Measurements from ENCODE around the gene SECISBP2. TPM values are rescaled to one million over a fixed set of nuclear protein-coding genes. Genes with fewer than 3 reads are reported as not detected.

Gene SECISBP2
- total and polyA plus RNA-seq, 2 donors (not counting 1 experiment from before 2014, with no cell fraction given): 23.0 to 33.0 TPM

- H3K4me2 ChIP-seq (ENCODE audit: extremely low read depth, insufficient read depth, low read length): peak overlapping the region; percentile 92
- peak overlapping the region; percentile 46 for H3K27ac ChIP-seq (ENCODE audit: insufficient read depth, low read length)
- no peaks in the 10 kb centered on the region for H3K27me3 ChIP-seq (ENCODE audit: control insufficient read depth, insufficient read depth, low read length)
- no peak overlapping the region for H2AFZ ChIP-seq (ENCODE audit: low read length)
- no peak overlapping the region for H3K9ac ChIP-seq (ENCODE audit: insufficient read depth, low read length)
- TF ChIP-seq CTCF (conservative IDR thresholded peaks at IDR 0.05 in 1 of 2, IDR thresholded peaks at IDR 0.05 in 1 of 2; ENCODE audit: low read depth in 1 of 2, low read length in 2 of 2) (no peak), EZH2 (IDR thresholded peaks at IDR 0.05; ENCODE audit: low read length, missing control alignments) (no peak)
- H3K4me3 ChIP-seq (replicated peaks in 1 of 4; ENCODE audit: control extremely low read depth in 1 of 4, insufficient read depth in 1 of 4, low read depth in 3 of 4, low read length in 4 of 4): peak overlapping the region; percentile 84 to 97 (median 88)
- H3K9me3 ChIP-seq (ENCODE audit: control insufficient read depth, insufficient read depth, low read depth, low read length): no peaks in the 10 kb centered on the region
- H3K79me2 ChIP-seq (ENCODE audit: control insufficient read depth, insufficient read depth, low read length): peaks cover 70% of the 10 kb centered on the region
- H3K4me1 ChIP-seq (ENCODE audit: control insufficient read depth, extremely low read depth, insufficient read depth, low read length): peaks cover 11% of the 10 kb centered on the region
- no peak for DNase-seq (ENCODE audit: low read depth in 2 of 2)
- H3K36me3 ChIP-seq (ENCODE audit: control insufficient read depth, insufficient read depth, low read length): peaks cover 2% of the 10 kb centered on the region
- no peaks in the 10 kb centered on the region for H4K20me1 ChIP-seq (ENCODE audit: control insufficient read depth, extremely low read depth, insufficient read depth, low read length)
Measured at GRCh38 chr9:89314955-89315354, 3.3 kb upstream of the SECISBP2 start.

GRCh38 chr9:89315482-89315881, 2.8 kb upstream of the SECISBP2 start:
- no peak overlapping the region for H3K9ac ChIP-seq (ENCODE audit: insufficient read depth, low read length)
- H2AFZ ChIP-seq (ENCODE audit: low read length): no peak overlapping the region
- no peak overlapping the region for H3K4me3 ChIP-seq (replicated peaks in 1 of 4; ENCODE audit: control extremely low read depth in 1 of 4, insufficient read depth in 1 of 4, low read depth in 3 of 4, low read length in 4 of 4)
- H3K4me2 ChIP-seq (ENCODE audit: extremely low read depth, insufficient read depth, low read length): no peak overlapping the region
- TF ChIP-seq CTCF (conservative IDR thresholded peaks at IDR 0.05 in 1 of 2, IDR thresholded peaks at IDR 0.05 in 1 of 2; ENCODE audit: low read depth in 1 of 2, low read length in 2 of 2) (no peak), EZH2 (IDR thresholded peaks at IDR 0.05; ENCODE audit: low read length, missing control alignments) (no peak)
- H3K27ac ChIP-seq (ENCODE audit: insufficient read depth, low read length): peak overlapping the region; percentile 30
- peaks cover 2% of the 10 kb centered on the region for H3K36me3 ChIP-seq (ENCODE audit: control insufficient read depth, insufficient read depth, low read length)
- no peaks in the 10 kb centered on the region for H4K20me1 ChIP-seq (ENCODE audit: control insufficient read depth, extremely low read depth, insufficient read depth, low read length)
- H3K9me3 ChIP-seq (ENCODE audit: control insufficient read depth, insufficient read depth, low read depth, low read length): no peaks in the 10 kb centered on the region
- peaks cover 74% of the 10 kb centered on the region for H3K79me2 ChIP-seq (ENCODE audit: control insufficient read depth, insufficient read depth, low read length)
- H3K27me3 ChIP-seq (ENCODE audit: control insufficient read depth, insufficient read depth, low read length): no peaks in the 10 kb centered on the region
- DNase-seq (ENCODE audit: low read depth in 2 of 2): no peak
- H3K4me1 ChIP-seq (ENCODE audit: control insufficient read depth, extremely low read depth, insufficient read depth, low read length): peaks cover 11% of the 10 kb centered on the region

- Histone ChIP-seq H3K27ac (ENCODE audit: insufficient read depth, low read length) (peak overlapping the region; percentile 99), H3K79me2 (ENCODE audit: control insufficient read depth, insufficient read depth, low read length) (peaks cover 67% of the 10 kb centered on the region), H3K9me3 (ENCODE audit: control insufficient read depth, insufficient read depth, low read depth, low read length) (no peaks in the 10 kb centered on the region), H3K4me1 (ENCODE audit: control insufficient read depth, extremely low read depth, insufficient read depth, low read length) (peaks cover 11% of the 10 kb centered on the region), H2AFZ (ENCODE audit: low read length) (no peak overlapping the region), H3K4me3 (replicated peaks in 1 of 4; ENCODE audit: control extremely low read depth in 1 of 4, insufficient read depth in 1 of 4, low read depth in 3 of 4, low read length in 4 of 4) (peak overlapping the region in 2 of 4 experiments; percentile 61 to 74), H3K4me2 (ENCODE audit: extremely low read depth, insufficient read depth, low read length) (no peak overlapping the region), H4K20me1 (ENCODE audit: control insufficient read depth, extremely low read depth, insufficient read depth, low read length) (peaks cover 2% of the 10 kb centered on the region), H3K9ac (ENCODE audit: insufficient read depth, low read length) (no peak overlapping the region), H3K27me3 (ENCODE audit: control insufficient read depth, insufficient read depth, low read length) (no peaks in the 10 kb centered on the region), H3K36me3 (ENCODE audit: control insufficient read depth, insufficient read depth, low read length) (peaks cover 2% of the 10 kb centered on the region)
- no peak for DNase-seq (ENCODE audit: low read depth in 2 of 2)
- TF ChIP-seq CTCF (conservative IDR thresholded peaks at IDR 0.05 in 1 of 2, IDR thresholded peaks at IDR 0.05 in 1 of 2; ENCODE audit: low read depth in 1 of 2, low read length in 2 of 2) (no peak), EZH2 (IDR thresholded peaks at IDR 0.05; ENCODE audit: low read length, missing control alignments) (no peak)
Measured at GRCh38 chr9:89317282-89317681, 1.0 kb upstream of the SECISBP2 start.

All from fibroblast of lung (primary cell).